SW480 (cell line): ENCODE results near the gene ZNF235.
"Not testable (repeated sequence)": the region's sequence is repeated elsewhere in the genome, so short reads cannot be mapped to it uniquely, and the experiment has no call there.

Source experiments
- DNase-seq: peaks from one replicate; pipeline ENCODE4 v3.0.0-alpha.2; 2016; ENCODE audit warnings: low spot score

Gene ZNF235

GRCh38 chr19:44304659-44305193 is at the start of gene ZNF235:
Gene ZNF235, minus strand, starts transcription at chr19:44305025. Its CDS starts 1,621 bp downstream, at chr19:44303404.
- DNase-seq, result peak; percentile 94

GRCh38 chr19:44346556-44346955 is 41.7 kb upstream of the ZNF235 start:
- DNase-seq, result no peak

GRCh38 chr19:44345959-44346358 is 41.1 kb upstream of the ZNF235 start:
- no peak for DNase-seq

- no peak for DNase-seq
Observed at GRCh38 chr19:44344255-44344654, 39.4 kb upstream of the ZNF235 start.

GRCh38 chr19:44341794-44342193 is 37.0 kb upstream of the ZNF235 start:
- DNase-seq, result no peak

GRCh38 chr19:44334639-44335038 is 29.8 kb upstream of the ZNF235 start:
- DNase-seq, result not testable (repeated sequence)

GRCh38 chr19:44332145-44332544 is 27.3 kb upstream of the ZNF235 start:
- no peak for DNase-seq

- no peak for DNase-seq
Observed at GRCh38 chr19:44315883-44316282, 11.1 kb upstream of the ZNF235 start.

GRCh38 chr19:44313231-44313630 is 8.4 kb upstream of the ZNF235 start:
- DNase-seq, result no peak

- DNase-seq, result no peak
Observed at GRCh38 chr19:44308011-44308410, 3.2 kb upstream of the ZNF235 start.

- no peak for DNase-seq
Observed at GRCh38 chr19:44306283-44306682, 1.5 kb upstream of the ZNF235 start.

- DNase-seq, result no peak
Observed at GRCh38 chr19:44305457-44305856, 632 bp upstream of the ZNF235 start.

GRCh38 chr19:44303976-44304568 is 753 bp downstream of the ZNF235 start:
- DNase-seq, result peak; percentile 34

- no peak for DNase-seq
Observed at GRCh38 chr19:44303320-44303719, 1.5 kb downstream of the ZNF235 start.

- no peak for DNase-seq
Observed at GRCh38 chr19:44284968-44285367, 19.9 kb downstream of the ZNF235 start.

- no peak for DNase-seq
Observed at GRCh38 chr19:44282846-44283245, 22.0 kb downstream of the ZNF235 start.

- DNase-seq, result no peak
Observed at GRCh38 chr19:44280916-44281315, 23.9 kb downstream of the ZNF235 start.

GRCh38 chr19:44278181-44278690 is 26.6 kb downstream of the ZNF235 start:
- no peak for DNase-seq

GRCh38 chr19:44277331-44277730 is 27.5 kb downstream of the ZNF235 start:
- no peak for DNase-seq

GRCh38 chr19:44260695-44261446 is 44.0 kb downstream of the ZNF235 start:
- no peak for DNase-seq

- no peak for DNase-seq
Observed at GRCh38 chr19:44260343-44260681, 44.5 kb downstream of the ZNF235 start.

- no peak for DNase-seq
Observed at GRCh38 chr19:44258835-44259413, 45.9 kb downstream of the ZNF235 start.

GRCh38 chr19:44258136-44258535 is 46.7 kb downstream of the ZNF235 start:
- DNase-seq, result no peak
